VCaP (cell line): Measurements from ENCODE around the gene MYLK2.

Source experiments
- H3K27ac ChIP-seq: fragments of 450-650 bp; 2 replicates; pipeline ENCODE4 v1.5.1; 2017
- TF ChIP-seq, protein P1 (sequence below): fragments of 450-650 bp; conservative IDR thresholded peaks from 2 replicates; pipeline ENCODE4 v1.5.1; 2017; ENCODE audit warnings: mild to moderate bottlenecking, moderate library complexity

Gene MYLK2

DNA sequence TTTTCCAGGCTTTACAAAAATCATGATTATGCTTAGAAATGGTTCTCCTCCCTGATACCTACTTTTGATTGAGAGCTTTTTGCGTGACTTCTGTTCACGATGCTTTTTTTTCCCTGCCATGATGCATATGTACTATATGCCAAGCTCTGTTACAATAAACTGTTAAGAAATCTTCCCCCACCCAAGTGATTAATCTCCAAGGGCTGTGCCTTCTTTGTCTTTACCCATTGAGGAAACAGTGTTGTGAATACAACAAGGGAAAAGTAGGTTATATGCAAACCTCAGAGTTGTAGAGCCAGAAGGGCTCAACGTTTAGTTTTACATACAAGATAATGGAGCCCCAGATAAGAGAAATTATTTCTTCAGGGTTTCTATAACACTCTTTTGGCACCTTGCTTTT lies 34.1 kb upstream of the MYLK2 start:
- H3K27ac ChIP-seq: no peak overlapping the region
- TF ChIP-seq, protein P1, sequence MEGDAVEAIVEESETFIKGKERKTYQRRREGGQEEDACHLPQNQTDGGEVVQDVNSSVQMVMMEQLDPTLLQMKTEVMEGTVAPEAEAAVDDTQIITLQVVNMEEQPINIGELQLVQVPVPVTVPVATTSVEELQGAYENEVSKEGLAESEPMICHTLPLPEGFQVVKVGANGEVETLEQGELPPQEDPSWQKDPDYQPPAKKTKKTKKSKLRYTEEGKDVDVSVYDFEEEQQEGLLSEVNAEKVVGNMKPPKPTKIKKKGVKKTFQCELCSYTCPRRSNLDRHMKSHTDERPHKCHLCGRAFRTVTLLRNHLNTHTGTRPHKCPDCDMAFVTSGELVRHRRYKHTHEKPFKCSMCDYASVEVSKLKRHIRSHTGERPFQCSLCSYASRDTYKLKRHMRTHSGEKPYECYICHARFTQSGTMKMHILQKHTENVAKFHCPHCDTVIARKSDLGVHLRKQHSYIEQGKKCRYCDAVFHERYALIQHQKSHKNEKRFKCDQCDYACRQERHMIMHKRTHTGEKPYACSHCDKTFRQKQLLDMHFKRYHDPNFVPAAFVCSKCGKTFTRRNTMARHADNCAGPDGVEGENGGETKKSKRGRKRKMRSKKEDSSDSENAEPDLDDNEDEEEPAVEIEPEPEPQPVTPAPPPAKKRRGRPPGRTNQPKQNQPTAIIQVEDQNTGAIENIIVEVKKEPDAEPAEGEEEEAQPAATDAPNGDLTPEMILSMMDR: no peak

GRCh38 chr20:31788578-31788977 lies 30.6 kb upstream of the MYLK2 start:
- TF ChIP-seq, protein P1: peak; percentile 26
- H3K27ac ChIP-seq: no peak overlapping the region

GRCh38 chr20:31790401-31790800 lies 28.8 kb upstream of the MYLK2 start:
- H3K27ac ChIP-seq: no peak overlapping the region
- TF ChIP-seq, protein P1: no peak

- no peak overlapping the region for H3K27ac ChIP-seq
- TF ChIP-seq, protein P1: no peak
Observed at GRCh38 chr20:31797364-31797763, 21.8 kb upstream of the MYLK2 start.

DNA sequence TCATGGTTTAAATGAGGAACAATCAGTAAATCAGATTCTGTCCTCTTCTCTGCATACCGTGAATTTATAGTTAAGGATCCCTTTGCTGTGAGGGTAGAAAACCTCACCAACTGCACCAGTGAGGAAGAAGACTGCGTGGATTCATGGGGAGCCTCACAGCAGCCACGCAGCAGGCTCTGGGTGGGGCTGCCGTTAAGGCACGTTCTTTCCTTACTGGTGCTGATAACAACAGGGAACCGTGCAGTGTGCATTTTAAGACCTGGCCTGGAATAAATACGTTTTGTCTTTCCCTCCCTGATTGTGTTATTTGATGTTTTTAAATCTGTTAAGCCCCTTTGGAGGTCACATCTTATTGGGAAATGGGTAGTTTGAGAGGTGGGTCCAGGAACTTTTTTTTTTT lies 17.6 kb upstream of the MYLK2 start:
- TF ChIP-seq, protein P1: no peak
- H3K27ac ChIP-seq: no peak overlapping the region

DNA sequence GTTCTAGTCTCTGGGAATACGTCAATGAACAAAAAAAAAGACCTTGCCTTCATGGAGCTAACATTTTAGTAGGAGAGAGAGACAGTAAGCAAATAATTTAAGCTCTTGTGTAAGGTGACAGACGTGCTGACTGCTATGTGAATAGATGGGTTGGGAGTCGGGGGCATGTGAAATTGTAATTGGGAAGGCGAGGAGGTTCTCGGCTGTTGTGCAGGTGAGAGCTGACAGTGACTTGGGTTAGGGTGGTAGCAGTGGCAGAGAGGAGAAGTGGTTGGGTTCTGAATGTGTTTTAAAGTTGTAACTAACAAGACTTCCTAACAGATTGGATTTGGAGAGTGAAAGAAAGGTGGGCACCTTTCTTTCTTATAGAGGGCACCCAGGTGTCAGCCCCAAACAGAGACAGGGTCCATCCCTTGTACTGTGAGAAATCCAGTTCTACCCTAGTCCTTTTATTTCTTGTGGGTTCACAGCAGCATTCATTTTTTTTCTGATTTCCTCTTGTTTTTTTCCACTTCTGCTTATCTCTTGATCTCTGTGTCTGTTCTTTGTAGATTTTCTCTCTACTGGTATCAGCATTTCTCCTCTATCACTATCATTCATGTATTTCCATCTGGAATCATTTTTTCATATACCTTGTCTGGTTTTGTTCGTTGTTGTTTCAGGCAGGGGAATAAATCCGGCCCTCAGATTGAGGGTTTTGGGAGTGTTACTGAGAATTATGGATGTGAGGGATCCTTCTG lies 15.4 kb upstream of the MYLK2 start:
- TF ChIP-seq, protein P1: no peak
- no peak overlapping the region for H3K27ac ChIP-seq

GRCh38 chr20:31806564-31807355 lies 12.4 kb upstream of the MYLK2 start:
- TF ChIP-seq, protein P1: no peak
- no peak overlapping the region for H3K27ac ChIP-seq
